ENCODE data around the gene CSH2. TPM values are rescaled to one million over a fixed set of nuclear protein-coding genes. Genes with fewer than 3 reads are reported as not detected.
"Not testable (repeated sequence)": the region's sequence is repeated elsewhere in the genome, so short reads cannot be mapped to it uniquely, and the experiment has no call there.

The CSH2 gene
- total and polyA plus RNA-seq, 2 of the 8 experiments (the other 6 are each of a cell fraction or from before 2014, with no cell fraction given), result 0.43 TPM; not detected in 1

DNA sequence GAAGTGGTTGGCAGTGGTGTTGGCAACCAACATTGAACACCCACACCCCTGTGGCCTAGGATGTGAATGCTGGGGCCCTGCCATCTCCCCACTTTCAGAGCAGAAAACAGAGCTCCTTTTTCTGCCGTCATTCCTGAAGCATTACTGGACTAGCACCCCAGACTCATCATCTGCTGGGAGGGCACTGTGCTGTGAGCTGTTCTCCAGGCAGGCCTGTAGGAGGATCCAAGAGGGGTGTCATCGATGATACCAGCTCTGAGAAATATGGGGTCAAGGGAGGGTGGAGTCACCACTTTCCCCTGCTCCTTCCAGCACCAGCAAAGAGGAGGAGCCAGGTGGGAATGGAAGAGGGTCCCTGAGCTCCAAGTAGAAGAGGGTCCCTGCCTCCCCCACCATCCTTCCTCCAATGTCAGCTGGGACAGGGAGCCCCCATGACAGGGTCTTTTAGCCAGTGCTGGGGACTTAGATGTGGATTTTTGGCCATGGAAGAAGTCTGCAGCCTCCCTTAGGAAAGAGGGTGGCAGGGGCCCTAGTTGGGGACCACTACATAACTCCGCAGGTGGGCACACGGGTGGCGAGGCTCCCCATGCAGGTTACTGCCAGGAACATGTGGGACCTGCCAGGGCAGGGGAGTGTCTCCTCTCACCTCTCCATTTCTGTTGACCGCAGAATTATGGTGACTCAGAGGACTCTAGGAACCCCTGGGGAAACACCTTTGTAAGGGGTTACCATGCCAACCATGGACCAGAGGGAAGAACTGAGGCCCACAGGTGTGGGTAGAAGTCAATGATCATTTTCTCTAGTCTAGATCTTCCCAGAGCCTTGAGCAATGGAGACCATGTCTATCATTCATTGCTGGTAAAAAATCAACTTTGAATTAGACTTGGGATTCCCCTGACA is 25.7 kb upstream of the CSH2 start:
- not testable (repeated sequence) for H3K27me3 ChIP-seq (replicated peaks in 1 of 4; ENCODE audit: control insufficient read depth in 3 of 4, extremely low read depth in 1 of 4, insufficient read depth in 3 of 4, low read length in 3 of 4); H2BK15ac ChIP-seq (ENCODE audit: low read length); H3K9me3 ChIP-seq (ENCODE audit: insufficient read depth in 2 of 2, low read depth in 1 of 2, low read length in 1 of 2); H2BK120ac ChIP-seq (replicated peaks; ENCODE audit: low read depth, low read length); H4K5ac ChIP-seq (ENCODE audit: insufficient read length, low read depth, low read length); H2AK5ac ChIP-seq (ENCODE audit: low read depth, low read length); H3K36me3 ChIP-seq (ENCODE audit: control insufficient read depth in 2 of 4, insufficient read depth in 4 of 4, low read length in 3 of 4); H4K91ac ChIP-seq (replicated peaks; ENCODE audit: insufficient read length, low read length); H3K18ac ChIP-seq (ENCODE audit: extremely low read depth, low read length); H3K79me2 ChIP-seq (ENCODE audit: control insufficient read depth in 1 of 2, insufficient read depth in 2 of 2, low read length in 2 of 2); H3K4me3 ChIP-seq (ENCODE audit: extremely low read depth in 1 of 4, insufficient read depth in 2 of 4, low read depth in 3 of 4, low read length in 4 of 4); H3K79me1 ChIP-seq (ENCODE audit: low read depth, low read length); DNase-seq (ENCODE audit: low read depth in 1 of 2, low spot score in 2 of 2); H2BK5ac ChIP-seq (ENCODE audit: low read depth, low read length); H3K4ac ChIP-seq (replicated peaks; ENCODE audit: insufficient read length, low read depth, low read length); H3K4me1 ChIP-seq (replicated peaks in 1 of 4; ENCODE audit: control insufficient read depth in 3 of 4, insufficient read depth in 4 of 4, low read length in 3 of 4); H3K56ac ChIP-seq (replicated peaks; ENCODE audit: insufficient read length, low read depth, low read length); H2AFZ ChIP-seq (ENCODE audit: low read length); H3K9ac ChIP-seq (replicated peaks in 1 of 4; ENCODE audit: extremely low read depth in 1 of 4, low read depth in 3 of 4, low read length in 3 of 4); H4K20me1 ChIP-seq (replicated peaks in 1 of 2; ENCODE audit: control insufficient read depth in 1 of 2, insufficient read depth in 2 of 2, low read length in 2 of 2); H3K4me2 ChIP-seq (ENCODE audit: insufficient read depth in 1 of 2, low read depth in 2 of 2, low read length in 2 of 2); H4K8ac ChIP-seq (ENCODE audit: extremely low read depth, insufficient read depth, low read length); FAIRE-seq; H3K27ac ChIP-seq (ENCODE audit: low read depth, low read length); H3K23me2 ChIP-seq (ENCODE audit: low read depth, low read length); H3K23ac ChIP-seq (ENCODE audit: insufficient read length); H3K14ac ChIP-seq (ENCODE audit: insufficient read length); H2BK20ac ChIP-seq (ENCODE audit: low read length); H2BK12ac ChIP-seq (ENCODE audit: low read depth, low read length)
- POLR2A ChIA-PET (ENCODE audit: partially characterized antibody), result interaction anchor here (0.8 kb wide), 1 partner anchor 12 kb away, joined by 3 read pairs; the partner anchor contains the start of gene CSHL1
- 94% methylated on average over 6 of the region's 6 CpGs; no CpG with 5 or more reads in 1 of the 2 experiments for WGBS, 2 experiments (ENCODE audit: extremely low coverage in 1 of 2, insufficient coverage in 1 of 2, insufficient read length in 1 of 2, insufficient replicate concordance in 2 of 2, low coverage in 1 of 2, low lambda C conversion rate in 2 of 2, missing lambda C conversion rate in 1 of 2)
- CTCF ChIA-PET (ENCODE audit: partially characterized antibody), result interaction anchor here (1.1 to 9.9 kb wide), 10 partner anchors 9 to 235 kb away, joined by 3 to 45 read pairs (median 10); partner anchors contain the start of genes CSHL1 and GH1

All from H1 (cell line).